CD8-positive, alpha-beta memory T cell (primary cell): ENCODE data around the gene PRDM16. TPM values are rescaled to one million over a fixed set of nuclear protein-coding genes. Genes with fewer than 3 reads are reported as not detected.
A peak's percentile ranks its signal among the peaks of the same experiment; 100 is the strongest.

Experiments used
- CTCF ChIA-PET: fragments of 350-600 bp; sonication (Branson Sonifier 250); formaldehyde crosslinking; loops from one replicate; lab custom pipeline; 2021; ENCODE audit warnings: antibody characterized with exemption; lab: Charles Lee
- POLR2A ChIA-PET: fragments of 350-600 bp; sonication (Branson Sonifier 250); formaldehyde crosslinking; loops from one replicate; lab custom pipeline; 2021; ENCODE audit warnings: antibody characterized with exemption; lab: Charles Lee
- DNase-seq, 5 donors: peaks; one replicate each; pipeline versions ENCODE4 v3.0.0 to v3.0.0-alpha.2; 2020 to 2022; ENCODE audit warnings: mixed read lengths in 1 of 5
- H3K27ac ChIP-seq: one replicate; pipeline ENCODE4 v1.7.0; 2013; ENCODE audit warnings: low read depth, mild to moderate bottlenecking, low read length, moderate library complexity
- H3K27me3 ChIP-seq: 2 replicates; pipeline ENCODE4 v1.7.0; 2013; ENCODE audit warnings: low read length, mild to moderate bottlenecking; ENCODE audit not compliant: insufficient read depth, poor library complexity, severe bottlenecking
- H3K36me3 ChIP-seq: 2 replicates; pipeline ENCODE4 v1.7.0; 2013; ENCODE audit warnings: mild to moderate bottlenecking, low read length, moderate library complexity; ENCODE audit not compliant: insufficient read depth
- H3K4me1 ChIP-seq: 2 replicates; pipeline ENCODE4 v1.7.0; 2013; ENCODE audit warnings: mild to moderate bottlenecking, low read length, moderate library complexity; ENCODE audit not compliant: insufficient read depth
- H3K4me3 ChIP-seq: 2 replicates; pipeline ENCODE4 v1.7.0; 2013; ENCODE audit warnings: mild to moderate bottlenecking, low read length
- H3K9me3 ChIP-seq: 2 replicates; pipeline ENCODE4 v1.7.0; 2013; ENCODE audit warnings: mild to moderate bottlenecking, low read length
- H3K27ac Mint-ChIP-seq, 8 donors: one replicate each; pipeline ENCODE4 v1.8.0; 2020 to 2021; ENCODE audit warnings: mixed read lengths in 8 of 8, mild to moderate bottlenecking in 6 of 8, inconsistent platforms in 3 of 8, moderate library complexity in 3 of 8
- H3K27me3 Mint-ChIP-seq, 2 donors: one replicate each; pipeline ENCODE4 v1.8.0; 2020 to 2021; ENCODE audit warnings: mixed read lengths in 2 of 2, mild to moderate bottlenecking in 1 of 2, moderate library complexity in 1 of 2
- H3K36me3 Mint-ChIP-seq, 3 donors: one replicate each; pipeline ENCODE4 v1.8.0; 2020 to 2021; ENCODE audit warnings: mixed read lengths in 3 of 3, inconsistent platforms in 1 of 3, mild to moderate bottlenecking in 1 of 3
- H3K4me1 Mint-ChIP-seq, 3 donors: one replicate each; pipeline ENCODE4 v1.8.0; 2020 to 2021; ENCODE audit warnings: mixed read lengths in 3 of 3, inconsistent platforms in 1 of 3, mild to moderate bottlenecking in 1 of 3
- H3K4me3 Mint-ChIP-seq, 7 donors: one replicate each; pipeline ENCODE4 v1.8.0; 2020 to 2021; ENCODE audit warnings: mixed read lengths in 7 of 7, mild to moderate bottlenecking in 6 of 7, moderate library complexity in 4 of 7, inconsistent platforms in 2 of 7
- H3K9me3 Mint-ChIP-seq, 5 donors: one replicate each; pipeline ENCODE4 v1.8.0; 2020 to 2022; ENCODE audit warnings: mixed read lengths in 5 of 5, mild to moderate bottlenecking in 3 of 5, moderate library complexity in 2 of 5, inconsistent platforms in 1 of 5
- polyA plus RNA-seq: library from polyadenylated mRNA; unstranded; fragments of 300-500 nt; fragmentation: Illumina TruSeq; gene quantifications from one replicate; pipeline ENCODE4 v1.2.3, GENCODE V29; 2021
- total RNA-seq, 2 experiments: library from RNA; stranded (reverse); gene quantifications; one replicate each; pipeline ENCODE4 v1.2.3, GENCODE V29; 2021

PRDM16 gene
- total and polyA plus RNA-seq, 3 experiments from 2014 or later, result not detected

DNA sequence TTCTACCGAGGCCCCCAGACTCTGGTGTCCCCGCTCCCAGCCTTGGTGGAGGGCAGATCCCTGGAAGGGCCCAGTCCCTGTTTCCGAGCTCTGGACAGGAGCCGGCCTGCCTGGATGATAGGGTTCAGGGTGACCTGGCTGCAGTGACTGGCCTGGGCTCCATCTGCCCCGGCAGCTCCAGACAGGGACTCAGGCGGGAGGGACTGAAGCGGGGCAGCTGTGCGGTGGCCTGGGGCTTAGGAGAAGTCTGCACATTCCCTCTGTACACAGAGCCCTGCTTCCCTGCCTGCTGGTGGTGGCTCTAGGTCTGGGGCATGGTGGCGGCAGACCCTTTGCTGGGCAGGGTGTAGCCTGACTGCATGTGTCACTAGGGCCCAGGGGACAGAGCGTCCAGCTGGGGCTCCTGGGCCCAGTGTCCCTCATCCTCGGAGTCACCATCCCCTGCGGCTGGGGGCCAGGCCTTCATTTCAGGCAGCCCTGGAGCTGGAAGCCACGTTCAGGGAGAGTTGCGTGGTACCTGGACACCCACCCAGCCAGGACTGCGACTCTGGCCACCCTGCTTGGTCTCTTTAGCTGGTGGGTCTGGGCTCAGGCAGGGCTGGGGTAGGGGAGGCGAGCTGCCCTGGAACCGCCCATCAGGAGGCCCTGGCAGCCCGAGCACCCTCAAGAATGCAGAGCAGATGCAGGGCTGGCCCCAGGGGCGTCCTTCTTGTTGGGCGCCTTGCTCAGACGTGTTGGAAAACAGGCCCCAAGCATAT is 395.1 kb downstream of the PRDM16 start:
- H3K9me3 ChIP-seq, result no peaks in the 10 kb centered on the region
- H3K36me3 ChIP-seq, result no peaks in the 10 kb centered on the region
- no peaks in the 10 kb centered on the region for H3K9me3 Mint-ChIP-seq
- H3K27me3 Mint-ChIP-seq, result peaks cover 0 to 7% of the 10 kb centered on the region in 2 donors
- peaks cover 0 to 5% (median 0%) of the 10 kb centered on the region in 3 donors for H3K4me1 Mint-ChIP-seq
- H3K4me1 ChIP-seq, result no peaks in the 10 kb centered on the region
- CTCF ChIA-PET, result interaction anchor here (2.1 kb wide), 1 partner anchor 11 kb away, joined by 4 read pairs; no protein-coding TSS in a partner anchor
- POLR2A ChIA-PET, result no interaction called here
- H3K36me3 Mint-ChIP-seq, result no peaks in the 10 kb centered on the region
- DNase-seq, result peak in 1 of 5 donors; percentile 44
- no peak overlapping the region for H3K4me3 Mint-ChIP-seq
- H3K27ac Mint-ChIP-seq, result no peak overlapping the region
- H3K27me3 ChIP-seq, result no peaks in the 10 kb centered on the region
- H3K4me3 ChIP-seq, result no peak overlapping the region
- no peak overlapping the region for H3K27ac ChIP-seq

DNA sequence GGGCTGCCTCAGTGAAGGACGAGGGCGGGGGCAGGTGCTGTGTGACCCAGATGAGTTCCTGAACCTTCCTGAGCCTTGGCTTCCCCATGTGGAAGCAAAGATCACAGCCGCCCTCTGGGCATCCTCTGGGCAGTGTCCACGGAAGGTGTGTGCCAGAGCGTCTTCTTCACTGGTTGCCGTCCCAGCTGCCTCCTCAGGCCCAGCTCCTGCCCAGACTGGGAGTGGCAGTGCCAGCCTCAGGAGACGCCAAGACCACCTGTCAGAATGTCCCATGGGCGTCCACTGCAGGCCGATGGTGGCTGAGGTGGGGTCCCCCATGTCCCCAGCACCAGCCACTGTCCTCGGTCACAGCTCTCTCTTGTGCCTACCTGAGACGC is 395.6 kb downstream of the PRDM16 start:
- POLR2A ChIA-PET, result no interaction called here
- Histone ChIP-seq H3K36me3 (no peaks in the 10 kb centered on the region), H3K9me3 (no peaks in the 10 kb centered on the region), H3K27me3 (no peaks in the 10 kb centered on the region), H3K4me3 (no peak overlapping the region), H3K27ac (no peak overlapping the region), H3K4me1 (no peaks in the 10 kb centered on the region)
- no peaks in the 10 kb centered on the region for H3K36me3 Mint-ChIP-seq
- no peak overlapping the region for H3K4me3 Mint-ChIP-seq
- peak in 1 of 5 donors; percentile 24 for DNase-seq
- no peak overlapping the region for H3K27ac Mint-ChIP-seq
- CTCF ChIA-PET, result interaction anchor here (2.1 kb wide), 1 partner anchor 12 kb away, joined by 4 read pairs; no protein-coding TSS in a partner anchor
- H3K27me3 Mint-ChIP-seq, result peaks cover 0 to 7% of the 10 kb centered on the region in 2 donors
- no peaks in the 10 kb centered on the region for H3K9me3 Mint-ChIP-seq
- peaks cover 0 to 5% (median 0%) of the 10 kb centered on the region in 3 donors for H3K4me1 Mint-ChIP-seq

GRCh38 chr1:3465091-3465934 is 396.3 kb downstream of the PRDM16 start:
- ChIA-PET CTCF (interaction anchor here (0.9 to 2.1 kb wide), 2 partner anchors 12 to 13 kb away, joined by 3 to 4 read pairs; no protein-coding TSS in a partner anchor), POLR2A (no interaction called here)
- H3K4me3 Mint-ChIP-seq, result no peak overlapping the region

GRCh38 chr1:3465935-3466321 is 396.9 kb downstream of the PRDM16 start:
- no peaks in the 10 kb centered on the region for H3K9me3 Mint-ChIP-seq
- Histone ChIP-seq H3K27ac (no peak overlapping the region), H3K4me1 (no peaks in the 10 kb centered on the region), H3K4me3 (no peak overlapping the region), H3K9me3 (no peaks in the 10 kb centered on the region), H3K27me3 (no peaks in the 10 kb centered on the region), H3K36me3 (no peaks in the 10 kb centered on the region)
- CTCF ChIA-PET, result interaction anchor here (0.9 kb wide), 1 partner anchor 13 kb away, joined by 3 read pairs; no protein-coding TSS in a partner anchor
- H3K27me3 Mint-ChIP-seq, result peaks cover 0 to 7% of the 10 kb centered on the region in 2 donors
- peak overlapping the region in 1 of 8 donors; percentile 75 for H3K27ac Mint-ChIP-seq
- DNase-seq, result peak in 1 of 5 donors; percentile 37
- no peaks in the 10 kb centered on the region for H3K36me3 Mint-ChIP-seq
- H3K4me3 Mint-ChIP-seq, result no peak overlapping the region
- peaks cover 0 to 5% (median 0%) of the 10 kb centered on the region in 3 donors for H3K4me1 Mint-ChIP-seq
- POLR2A ChIA-PET, result no interaction called here

More at GRCh38 chr1:3465091-3465934, 396.3 kb downstream of the PRDM16 start:
- Histone ChIP-seq H3K27ac (no peak overlapping the region), H3K9me3 (no peaks in the 10 kb centered on the region), H3K27me3 (no peaks in the 10 kb centered on the region), H3K4me3 (no peak overlapping the region), H3K4me1 (no peaks in the 10 kb centered on the region), H3K36me3 (no peaks in the 10 kb centered on the region)
- Mint-ChIP-seq H3K9me3 (no peaks in the 10 kb centered on the region), H3K36me3 (no peaks in the 10 kb centered on the region), H3K4me1 (peaks cover 0 to 5% (median 0%) of the 10 kb centered on the region in 3 donors), H3K27me3 (peaks cover 0 to 7% of the 10 kb centered on the region in 2 donors), H3K27ac (peak overlapping the region in 1 of 8 donors; percentile 75)
- peak in 1 of 5 donors; percentile 36 for DNase-seq

DNA sequence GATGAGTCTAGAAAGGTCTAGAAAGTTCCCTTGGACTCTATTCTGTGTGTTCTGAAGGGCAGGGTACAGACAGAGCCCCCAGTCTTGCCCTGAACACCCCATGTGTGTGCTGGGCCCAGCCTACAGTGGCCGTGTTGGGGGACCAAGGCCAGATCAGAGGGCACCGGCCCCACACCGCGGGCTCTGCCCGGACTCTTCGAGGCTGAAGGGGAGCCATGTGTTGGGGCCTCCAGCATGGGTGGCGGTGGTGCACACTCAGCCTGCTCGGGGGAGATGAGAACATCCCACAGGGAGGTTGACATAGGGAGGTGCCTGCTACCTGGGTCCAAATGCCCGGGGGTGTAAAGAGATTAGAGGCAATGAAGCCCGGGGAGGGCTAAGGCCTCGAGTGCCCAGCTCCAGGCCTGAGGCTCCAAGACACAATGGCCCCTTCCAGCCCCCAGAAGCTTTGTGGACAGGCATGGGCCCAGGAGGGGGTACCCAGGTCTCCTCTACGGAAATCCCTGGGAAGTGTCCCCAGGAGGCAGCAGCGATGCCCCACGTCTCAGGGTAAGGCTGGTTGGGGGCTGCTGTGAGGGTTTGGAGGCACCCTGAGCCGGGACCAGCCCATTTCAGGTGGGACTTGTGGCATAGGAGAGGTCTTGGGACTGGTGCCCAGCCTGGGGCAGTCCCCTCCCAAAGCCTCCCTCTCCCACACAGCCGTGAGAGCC is 397.5 kb downstream of the PRDM16 start:
- CTCF ChIA-PET, result interaction anchor here (0.9 kb wide), 1 partner anchor 14 kb away, joined by 3 read pairs; no protein-coding TSS in a partner anchor
- Mint-ChIP-seq H3K4me3 (no peak overlapping the region), H3K9me3 (no peaks in the 10 kb centered on the region), H3K4me1 (peaks cover 0 to 5% (median 0%) of the 10 kb centered on the region in 3 donors), H3K27me3 (peaks cover 0 to 7% of the 10 kb centered on the region in 2 donors), H3K27ac (no peak overlapping the region), H3K36me3 (no peaks in the 10 kb centered on the region)
- Histone ChIP-seq H3K4me1 (no peaks in the 10 kb centered on the region), H3K36me3 (no peaks in the 10 kb centered on the region), H3K9me3 (no peaks in the 10 kb centered on the region), H3K4me3 (no peak overlapping the region), H3K27ac (no peak overlapping the region), H3K27me3 (no peaks in the 10 kb centered on the region)
- DNase-seq, result peak in 1 of 5 donors; percentile 21
- POLR2A ChIA-PET, result no interaction called here

GRCh38 chr1:3467096-3468036 is 398.4 kb downstream of the PRDM16 start:
- H3K27ac Mint-ChIP-seq, result no peak overlapping the region
- H3K4me3 Mint-ChIP-seq, result no peak overlapping the region
- ChIA-PET CTCF (no interaction called here), POLR2A (no interaction called here)
- no peaks in the 10 kb centered on the region for H3K36me3 Mint-ChIP-seq
- no peaks in the 10 kb centered on the region for H3K36me3 ChIP-seq
- peaks cover 0 to 5% (median 0%) of the 10 kb centered on the region in 3 donors for H3K4me1 Mint-ChIP-seq
- no peak overlapping the region for H3K4me3 ChIP-seq
- peak in 1 of 5 donors; percentile 39 for DNase-seq
- no peaks in the 10 kb centered on the region for H3K9me3 Mint-ChIP-seq
- peaks cover 0 to 7% of the 10 kb centered on the region in 2 donors for H3K27me3 Mint-ChIP-seq
- no peaks in the 10 kb centered on the region for H3K9me3 ChIP-seq
- H3K4me1 ChIP-seq, result no peaks in the 10 kb centered on the region
- H3K27me3 ChIP-seq, result no peaks in the 10 kb centered on the region
- H3K27ac ChIP-seq, result no peak overlapping the region
